ENCODE measurements around the gene SUN5. TPM values are rescaled to one million over a fixed set of nuclear protein-coding genes. Genes with fewer than 3 reads are reported as not detected.

SUN5 gene
- total and polyA plus RNA-seq, 7 donors, result not detected

- Histone ChIP-seq H3K36me3 (no peaks in the 10 kb centered on the region), H3K27me3 (no peaks in the 10 kb centered on the region), H3K4me3 (no peak overlapping the region), H3K27ac (no peak overlapping the region), H3K4me1 (peaks cover 0 to 4% (median 0%) of the 10 kb centered on the region in 4 donors), H3K9me3 (no peaks in the 10 kb centered on the region)
- TF ChIP-seq POLR2A (IDR thresholded peaks at IDR 0.05) (no peak), EP300 (IDR thresholded peaks at IDR 0.05) (no peak), POLR2AphosphoS5 (IDR thresholded peaks at IDR 0.05) (no peak), CTCF (IDR thresholded peaks at IDR 0.05) (no peak)
- intact Hi-C loops (cut with DNase I), result no loop called here
- DNase-seq, result no peak
- WGBS, 2 donors, result 76 to 84% methylated on average over 11 of the region's 11 CpGs
Observed at GRCh38 chr20:32987044-32987825, 17.0 kb downstream of the SUN5 start.

DNA sequence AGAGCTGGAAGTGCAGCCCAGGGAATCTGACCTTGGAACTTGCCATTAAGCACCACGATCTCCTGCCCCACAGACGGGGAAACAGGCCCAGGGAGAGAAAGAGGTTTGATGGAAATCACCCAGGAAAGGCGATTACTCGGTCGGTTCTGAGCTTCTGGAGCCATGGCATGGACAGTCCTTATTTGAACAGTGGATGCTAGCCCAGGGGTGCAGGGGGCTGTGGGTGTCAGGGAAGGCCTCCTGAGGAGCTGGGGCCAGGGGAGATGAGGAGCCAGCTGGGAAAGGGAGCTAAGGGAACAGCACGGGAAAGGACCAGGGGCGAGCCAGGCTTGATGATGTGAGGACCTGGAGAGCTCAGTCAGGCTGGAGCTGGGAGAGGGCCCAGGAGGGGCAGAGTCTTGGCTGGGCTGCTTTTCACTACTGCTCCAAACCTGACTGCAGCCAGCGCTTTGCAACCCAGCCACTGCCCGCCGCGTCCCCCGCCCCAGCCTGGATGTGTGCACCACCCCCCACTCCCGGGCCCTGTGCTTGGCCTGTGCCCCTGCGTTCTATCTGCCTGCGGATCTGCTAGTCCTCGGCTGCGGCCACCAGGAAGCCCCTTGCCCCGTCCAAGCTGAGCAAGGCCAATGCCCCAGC is 17.8 kb downstream of the SUN5 start:
- 79 to 85% methylated on average over 18 of the region's 18 CpGs for WGBS, 2 donors
- no peaks in the 10 kb centered on the region for H3K36me3 ChIP-seq
- TF ChIP-seq CTCF (IDR thresholded peaks at IDR 0.05) (no peak), EP300 (IDR thresholded peaks at IDR 0.05) (no peak)
- intact Hi-C loops (cut with DNase I), result no loop called here
- H3K27me3 ChIP-seq, result no peaks in the 10 kb centered on the region
- H3K4me3 ChIP-seq, result no peak overlapping the region
- H3K27ac ChIP-seq, result no peak overlapping the region
- DNase-seq, result no peak
- H3K9me3 ChIP-seq, result no peaks in the 10 kb centered on the region
- peaks cover 0 to 4% (median 0%) of the 10 kb centered on the region in 4 donors for H3K4me1 ChIP-seq

- peaks cover 0 to 4% (median 0%) of the 10 kb centered on the region in 4 donors for H3K4me1 ChIP-seq
- DNase-seq, result no peak
- WGBS, 2 donors, result 74 to 85% methylated on average over 6 of the region's 6 CpGs
- no peaks in the 10 kb centered on the region for H3K36me3 ChIP-seq
- intact Hi-C loops (cut with DNase I), result no loop called here
- H3K4me3 ChIP-seq, result no peak overlapping the region
- H3K27me3 ChIP-seq, result no peaks in the 10 kb centered on the region
- H3K9me3 ChIP-seq, result no peaks in the 10 kb centered on the region
- no peak for TF ChIP-seq CTCF (IDR thresholded peaks at IDR 0.05)
- H3K27ac ChIP-seq, result no peak overlapping the region
Observed at GRCh38 chr20:32985596-32985995, 18.6 kb downstream of the SUN5 start.

GRCh38 chr20:32984631-32985354 is 19.4 kb downstream of the SUN5 start:
- H3K36me3 ChIP-seq, result no peaks in the 10 kb centered on the region
- intact Hi-C loops (cut with DNase I), result no loop called here
- WGBS, 2 donors, result 72 to 87% methylated on average over 9 of the region's 9 CpGs
- no peaks in the 10 kb centered on the region for H3K9me3 ChIP-seq
- no peaks in the 10 kb centered on the region for H3K27me3 ChIP-seq
- H3K4me1 ChIP-seq, result peaks cover 0 to 4% (median 0%) of the 10 kb centered on the region in 4 donors
- H3K4me3 ChIP-seq, result no peak overlapping the region
- no peak for TF ChIP-seq POLR2AphosphoS5 (IDR thresholded peaks at IDR 0.05)
- no peak for TF ChIP-seq POLR2A (IDR thresholded peaks at IDR 0.05)
- no peak for TF ChIP-seq CTCF (IDR thresholded peaks at IDR 0.05)
- H3K27ac ChIP-seq, result no peak overlapping the region
- no peak for DNase-seq

All from sigmoid colon (tissue), 7 donors.